HG03139 (cell line): ENCODE results near the gene LORICRIN.

Source experiments
- ATAC-seq: cut with Tn5 transposase; IDR thresholded peaks from one replicate; pipeline ENCODE4 v1.9.1; 2021; ENCODE audit not compliant: unreplicated experiment

The LORICRIN gene

DNA sequence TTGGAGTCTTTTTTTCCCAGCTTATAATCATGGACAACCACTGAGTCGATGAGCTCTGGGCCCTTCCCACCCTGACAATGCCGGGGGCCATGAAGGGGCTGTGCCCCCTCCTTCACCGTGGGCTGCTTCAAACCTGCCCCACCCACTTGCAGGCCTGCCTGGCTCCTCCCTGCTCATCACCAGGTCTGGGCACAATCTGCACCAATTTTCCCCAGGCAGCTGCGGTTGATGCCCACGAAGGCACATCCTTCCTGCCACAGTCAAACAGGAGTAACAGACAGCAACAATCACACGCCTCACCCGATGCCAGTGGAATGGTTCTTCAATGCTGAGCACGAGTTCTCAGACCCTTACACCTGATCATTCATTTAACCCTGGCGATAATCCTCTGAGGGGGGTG is 34.4 kb downstream of the LORICRIN start:
- ATAC-seq: no peak

DNA sequence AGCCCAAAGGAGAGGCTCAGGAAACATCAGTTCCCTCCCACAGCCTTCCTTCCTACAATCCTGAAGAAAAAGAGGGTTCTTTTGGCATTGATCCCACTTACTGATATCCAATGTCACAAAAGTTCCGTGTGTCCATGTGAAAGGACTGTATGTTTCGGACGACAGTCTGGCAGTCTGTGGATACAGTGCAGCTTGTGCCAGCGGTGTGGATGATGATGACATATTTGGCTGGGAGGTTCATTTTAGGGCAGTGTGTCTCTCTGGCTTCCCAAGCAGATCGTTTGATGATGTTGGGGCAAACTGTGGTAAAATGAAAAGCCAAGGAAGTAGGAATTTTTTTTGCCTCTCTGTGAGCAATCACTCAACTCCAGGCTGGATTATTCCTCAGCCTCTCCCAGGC is 42.8 kb downstream of the LORICRIN start:
- no peak for ATAC-seq

DNA sequence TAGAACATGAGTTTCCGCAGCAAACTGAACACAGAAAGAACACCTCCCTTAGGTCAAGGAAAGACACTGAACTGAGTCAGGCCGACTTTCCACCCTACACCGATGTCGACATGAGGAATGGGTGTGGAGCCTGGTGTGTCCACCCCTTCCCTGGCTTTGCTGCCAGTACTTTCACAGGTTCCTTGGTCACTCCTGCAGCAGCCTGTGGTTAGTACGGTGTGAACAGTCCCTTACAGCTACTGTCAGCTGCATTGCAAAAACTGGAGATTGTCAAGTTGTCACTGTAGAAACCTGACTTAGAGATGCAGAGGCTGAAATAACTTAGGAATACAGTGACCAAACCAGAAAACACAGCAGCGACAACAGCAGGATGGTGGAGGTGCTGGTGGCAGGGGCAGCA is 46.2 kb downstream of the LORICRIN start:
- no peak for ATAC-seq

DNA sequence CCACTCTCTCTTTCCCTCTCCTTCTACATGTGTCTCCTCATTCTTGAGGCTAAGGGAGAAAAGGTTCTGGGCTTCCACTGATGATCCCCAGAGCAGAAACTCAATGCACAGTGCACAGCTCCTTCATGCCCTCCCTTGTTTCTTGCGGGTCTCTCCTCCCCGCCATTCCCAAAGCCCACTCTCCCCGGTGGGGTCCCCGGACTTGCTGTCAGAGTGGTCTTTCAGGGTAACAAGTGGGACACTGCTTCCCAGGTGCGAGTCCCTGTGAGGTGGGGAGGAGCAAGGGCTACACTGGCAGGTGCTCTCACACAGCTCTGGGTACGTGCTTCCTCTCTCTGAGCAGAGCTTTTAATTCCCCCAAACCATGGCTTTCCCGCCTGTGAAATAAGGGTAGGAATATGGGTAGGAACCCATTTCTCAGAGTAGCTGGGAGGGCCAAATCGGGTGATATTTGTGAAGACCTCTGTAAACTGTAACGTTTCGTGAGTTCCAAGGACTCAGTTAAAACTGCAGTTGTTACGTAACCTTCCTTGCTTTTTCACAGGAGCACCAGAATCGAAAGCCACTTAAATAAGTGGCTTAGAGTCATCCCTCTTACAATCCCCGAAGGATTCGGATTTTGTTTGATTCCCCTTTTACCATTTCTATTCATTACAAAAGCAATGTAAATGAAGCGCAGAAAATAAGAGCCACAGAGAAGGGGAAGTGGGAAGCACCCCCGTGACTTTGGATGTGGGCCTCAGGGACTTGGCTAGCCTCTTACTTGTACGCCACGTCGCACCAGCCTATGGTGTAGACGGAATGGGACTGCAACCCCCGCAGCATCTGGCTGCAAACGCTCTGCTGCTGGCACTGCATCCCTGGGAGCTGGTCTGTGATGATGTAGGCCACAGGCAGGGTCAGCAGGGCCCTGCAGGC is 47.1 kb downstream of the LORICRIN start:
- ATAC-seq: no peak

DNA sequence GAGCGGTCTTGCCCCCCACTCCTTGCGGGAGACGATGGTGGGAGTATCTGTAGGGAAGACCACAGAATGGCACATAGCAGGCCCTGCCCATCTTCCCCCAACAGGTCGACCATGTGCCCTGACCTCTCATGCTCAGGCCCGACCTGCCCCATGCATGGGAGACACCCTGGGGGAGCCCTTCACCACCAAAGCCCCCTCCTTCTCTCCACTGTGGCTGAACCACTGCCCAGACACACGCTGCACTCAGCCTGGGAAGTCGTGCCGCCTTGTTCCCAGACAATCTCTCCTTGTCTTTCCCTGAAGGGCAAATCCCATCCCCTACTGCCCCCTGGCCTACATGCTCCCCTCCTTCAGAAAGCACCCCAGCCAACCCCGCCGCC is 47.7 kb downstream of the LORICRIN start:
- ATAC-seq: no peak

DNA sequence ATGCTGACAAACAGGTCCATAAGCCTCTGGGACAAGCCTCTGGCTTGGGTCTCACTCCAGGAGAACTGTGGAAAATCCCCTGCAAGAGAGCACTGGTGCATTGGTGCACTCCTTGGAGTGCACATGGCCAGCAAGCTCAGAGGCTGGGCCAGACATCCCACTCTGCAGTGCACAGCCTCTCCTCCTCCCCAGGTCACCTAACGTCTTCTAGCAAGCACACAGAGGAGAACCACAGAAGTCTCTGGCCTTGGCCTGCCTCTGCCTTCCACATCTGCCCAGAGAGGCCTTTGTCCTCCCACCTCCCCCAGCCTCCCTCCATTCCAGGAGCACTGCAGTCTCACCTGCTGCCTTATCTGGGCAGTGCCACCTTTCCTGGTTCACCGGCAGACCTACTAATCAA is 49.1 kb downstream of the LORICRIN start:
- no peak for ATAC-seq

DNA sequence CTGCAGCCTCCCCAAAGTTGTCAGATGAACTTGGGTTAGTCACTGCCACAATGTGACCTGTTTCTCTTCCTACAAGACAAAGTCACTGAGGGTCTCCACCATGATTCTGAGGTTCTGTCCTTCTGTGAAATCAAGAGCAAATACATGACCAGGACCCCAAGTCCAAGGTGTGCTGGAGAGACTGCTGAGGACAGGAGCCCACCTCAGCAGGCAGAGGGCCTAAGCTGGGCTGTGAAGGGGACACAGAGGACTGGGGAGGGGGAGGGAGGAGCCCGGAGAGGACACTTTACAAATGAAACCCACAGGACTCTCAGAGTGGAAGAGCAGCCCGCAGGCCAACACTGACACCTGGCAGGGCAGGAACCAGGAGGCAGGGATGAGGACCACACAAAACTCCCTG is 50.0 kb downstream of the LORICRIN start:
- no peak for ATAC-seq

DNA sequence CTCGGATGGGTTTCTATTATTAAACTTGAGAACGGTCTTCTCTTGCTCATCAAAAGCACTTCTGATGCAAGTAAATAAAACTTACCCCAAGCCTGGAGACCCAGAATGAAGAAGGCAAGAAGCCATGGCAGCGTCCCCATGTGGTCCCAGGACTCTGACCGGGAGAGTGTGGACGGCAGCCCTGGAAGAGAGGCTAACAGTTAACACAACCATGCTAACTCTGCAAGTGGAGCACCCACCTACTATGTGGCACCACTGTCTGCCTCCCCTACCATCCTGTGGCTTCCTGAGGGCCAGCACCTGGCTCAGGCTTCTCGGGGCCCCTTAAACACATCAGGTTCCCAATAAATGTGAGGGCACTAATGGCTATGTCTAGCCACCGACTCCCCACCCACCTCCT is 51.0 kb downstream of the LORICRIN start:
- no peak for ATAC-seq
